Activated T-cell treated with anti-CD3 and anti-CD28 coated beads, Interleukin-2, amount 50 U/mL, for 24 hours (primary cell): ENCODE results near the gene MAP2K7.

Experiments used
- DNase-seq: peaks from one replicate; pipeline ENCODE4 v3.0.0-alpha.2; 2020
- H3K27ac Mint-ChIP-seq: 2 replicates; pipeline ENCODE4 v1.8.0; 2020; ENCODE audit warnings: mild to moderate bottlenecking, mixed read lengths
- H3K27me3 Mint-ChIP-seq: 2 replicates; pipeline ENCODE4 v1.8.0; 2020; ENCODE audit warnings: mixed read lengths
- H3K36me3 Mint-ChIP-seq: 2 replicates; pipeline ENCODE4 v1.8.0; 2020; ENCODE audit warnings: low read depth, mixed read lengths
- H3K4me1 Mint-ChIP-seq: 2 replicates; pipeline ENCODE4 v1.8.0; 2020; ENCODE audit warnings: low read depth, mixed read lengths
- H3K4me3 Mint-ChIP-seq: 2 replicates; pipeline ENCODE4 v1.8.0; 2020; ENCODE audit warnings: mild to moderate bottlenecking, moderate library complexity, mixed read lengths
- H3K9me3 Mint-ChIP-seq: 2 replicates; pipeline ENCODE4 v1.8.0; 2020; ENCODE audit warnings: mixed read lengths

Gene MAP2K7

GRCh38 chr19:7872306-7873204 is 31.1 kb upstream of the MAP2K7 start:
- Mint-ChIP-seq H3K27me3 (peaks cover 42% of the 10 kb centered on the region), H3K27ac (no peak overlapping the region), H3K4me1 (peaks cover 34% of the 10 kb centered on the region), H3K4me3 (peak overlapping the region; percentile 23), H3K36me3 (no peaks in the 10 kb centered on the region), H3K9me3 (no peaks in the 10 kb centered on the region)
- DNase-seq = no peak

- Mint-ChIP-seq H3K4me1 (peaks cover 31% of the 10 kb centered on the region), H3K27ac (no peak overlapping the region), H3K27me3 (peaks cover 41% of the 10 kb centered on the region), H3K36me3 (no peaks in the 10 kb centered on the region), H3K9me3 (no peaks in the 10 kb centered on the region), H3K4me3 (peak overlapping the region; percentile 61)
- DNase-seq = no peak
Observed at GRCh38 chr19:7873304-7874075, 30.2 kb upstream of the MAP2K7 start.

DNA sequence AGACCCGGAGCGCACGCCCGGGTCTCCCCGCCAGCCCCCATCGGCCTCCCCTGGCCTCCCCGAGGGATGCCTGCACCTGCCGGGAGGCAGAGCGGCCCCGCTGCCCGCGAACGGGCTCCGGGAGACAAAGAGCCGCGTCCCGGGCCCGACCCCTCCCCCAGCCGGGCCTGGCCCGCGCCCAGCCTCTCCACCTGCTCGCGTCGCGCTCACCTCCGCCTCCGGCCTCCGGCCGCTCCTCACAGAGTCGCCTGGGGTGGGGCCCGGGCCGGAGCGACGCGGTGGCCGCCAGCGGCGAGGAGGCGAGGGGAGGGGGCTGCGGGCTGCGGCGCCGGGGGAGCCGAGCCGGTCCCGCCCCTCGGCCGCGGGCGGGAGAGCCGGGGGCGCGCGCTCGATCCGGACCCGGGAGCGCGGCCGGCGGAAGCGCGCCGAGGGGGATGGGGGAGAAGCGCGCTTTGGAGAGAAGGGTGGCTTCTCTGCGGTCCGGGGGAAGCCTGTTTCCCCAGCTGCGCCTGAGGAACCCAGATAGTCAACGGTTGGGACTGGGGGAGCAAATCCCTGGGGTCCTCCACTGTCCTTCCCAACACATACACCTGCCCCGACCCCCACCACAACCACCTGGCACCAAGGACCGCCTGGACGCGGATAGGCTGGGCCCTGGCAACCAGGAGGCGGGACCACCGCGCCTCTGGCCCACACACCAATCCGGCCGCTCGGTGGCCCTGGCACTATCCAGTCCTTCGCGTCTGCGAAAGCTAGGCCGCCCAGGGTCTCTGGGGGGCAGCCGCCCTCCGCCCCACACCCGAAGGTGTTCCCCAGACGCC is 29.4 kb upstream of the MAP2K7 start, which contains the start of gene PRR36:
PRR36 (minus strand) TSS at position 315 of the 821 bp plus-strand sequence. CDS start 701 bp downstream, outside the sequence.
- Mint-ChIP-seq H3K4me1 (peaks cover 26% of the 10 kb centered on the region), H3K27ac (no peak within 1 kb of the TSS), H3K27me3 (peaks cover 41% of the 10 kb centered on the region), H3K9me3 (no peaks in the 10 kb centered on the region), H3K36me3 (no peaks in the 10 kb centered on the region), H3K4me3 (peak within 1 kb of the TSS; percentile 61)
- DNase-seq = peak; percentile 57

- Mint-ChIP-seq H3K4me1 (peaks cover 25% of the 10 kb centered on the region), H3K36me3 (no peaks in the 10 kb centered on the region), H3K9me3 (no peaks in the 10 kb centered on the region), H3K4me3 (peak overlapping the region; percentile 35), H3K27ac (no peak overlapping the region), H3K27me3 (peaks cover 41% of the 10 kb centered on the region)
- no peak for DNase-seq
Observed at GRCh38 chr19:7874897-7875273, 28.8 kb upstream of the MAP2K7 start.

DNA sequence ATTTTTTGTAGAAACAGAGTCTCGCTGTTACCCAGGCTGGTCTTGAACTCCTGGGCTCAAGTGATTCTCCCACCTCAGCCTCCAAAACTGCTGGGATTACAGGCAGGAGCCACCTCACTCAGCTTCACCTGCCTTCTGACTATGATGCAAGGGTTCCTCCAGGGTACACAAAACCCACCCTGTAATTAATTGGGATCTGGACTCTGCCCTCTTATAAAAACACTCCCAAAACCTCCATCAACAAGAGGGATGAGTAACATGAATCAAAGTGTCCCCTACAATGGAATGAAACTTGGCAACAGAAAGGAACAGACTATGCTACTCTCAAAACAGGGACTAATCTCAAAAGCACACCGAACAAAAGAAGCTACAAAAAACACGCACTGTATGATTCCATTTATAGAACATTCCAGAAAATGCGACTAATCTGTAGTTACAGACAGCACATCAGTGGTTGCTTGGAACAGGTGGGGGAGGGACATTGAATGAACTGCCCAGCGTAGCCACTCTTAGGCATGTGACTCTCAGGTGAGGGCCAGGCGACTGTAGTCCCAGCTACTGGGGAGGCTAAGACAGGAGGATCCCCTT is 26.3 kb upstream of the MAP2K7 start:
- Mint-ChIP-seq H3K36me3 (no peaks in the 10 kb centered on the region), H3K27ac (no peak overlapping the region), H3K27me3 (peaks cover 28% of the 10 kb centered on the region), H3K4me1 (peaks cover 10% of the 10 kb centered on the region), H3K9me3 (no peaks in the 10 kb centered on the region), H3K4me3 (no peak overlapping the region)
- DNase-seq = no peak

DNA sequence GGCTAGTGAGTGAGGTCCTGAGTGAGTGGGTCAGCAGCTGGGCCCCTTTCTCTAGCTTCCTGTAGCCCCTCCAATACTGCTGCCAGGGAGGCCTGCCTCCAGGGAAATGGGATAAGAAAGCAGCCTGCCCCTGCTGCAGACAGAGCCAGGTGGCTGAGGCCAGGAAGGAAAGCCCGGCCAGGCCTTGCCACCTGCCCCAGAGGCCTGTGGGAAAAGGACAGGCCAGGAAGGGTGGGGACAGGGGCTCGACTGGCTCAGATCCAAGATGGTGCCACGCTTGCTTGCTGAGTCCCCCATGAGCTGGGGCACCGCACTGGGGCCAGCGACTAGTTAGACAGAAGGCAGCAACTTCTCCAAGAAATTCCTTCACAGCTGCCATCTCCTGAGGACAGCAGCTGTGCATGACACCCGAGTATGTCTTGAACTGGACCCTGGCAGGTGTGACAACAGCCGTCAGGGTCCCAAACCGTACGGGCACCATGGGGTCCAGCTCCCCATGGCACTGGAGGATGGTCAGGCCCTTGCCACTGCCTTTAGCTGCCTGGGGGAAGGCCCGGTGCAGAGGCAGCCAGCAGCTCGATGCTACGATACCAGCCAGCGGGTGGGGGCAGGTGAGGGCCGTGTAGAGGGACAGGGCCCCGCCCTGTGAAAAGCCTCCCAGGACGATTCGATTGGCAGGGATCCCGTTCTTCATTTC is 24.4 kb upstream of the MAP2K7 start:
- Mint-ChIP-seq H3K27ac (no peak overlapping the region), H3K4me3 (no peak overlapping the region), H3K27me3 (peaks cover 17% of the 10 kb centered on the region), H3K9me3 (no peaks in the 10 kb centered on the region), H3K36me3 (no peaks in the 10 kb centered on the region), H3K4me1 (peaks cover 4% of the 10 kb centered on the region)
- no peak for DNase-seq

DNA sequence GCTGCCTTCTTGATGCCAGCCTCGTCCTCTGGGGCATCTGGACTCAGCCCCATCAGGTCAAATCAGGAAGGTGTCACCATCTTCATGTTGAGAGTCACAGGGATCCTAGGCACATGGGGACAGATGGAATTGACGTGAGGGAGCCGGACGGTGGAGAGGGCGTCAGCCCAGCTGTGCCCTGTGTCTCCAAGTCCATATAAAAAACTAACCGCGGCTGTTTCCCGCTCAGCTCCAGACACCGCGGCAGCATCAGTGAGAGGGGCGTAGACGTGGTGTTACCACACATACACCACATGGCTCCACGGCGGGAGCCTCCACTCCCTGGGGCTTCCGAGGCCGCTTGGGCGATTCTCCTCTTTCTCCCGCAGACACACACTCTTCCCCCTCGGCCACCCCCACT is 23.8 kb upstream of the MAP2K7 start:
- Mint-ChIP-seq H3K36me3 (no peaks in the 10 kb centered on the region), H3K27ac (no peak overlapping the region), H3K27me3 (peaks cover 13% of the 10 kb centered on the region), H3K4me3 (no peak overlapping the region), H3K4me1 (peaks cover under 1% of the 10 kb centered on the region), H3K9me3 (no peaks in the 10 kb centered on the region)
- DNase-seq = no peak

DNA sequence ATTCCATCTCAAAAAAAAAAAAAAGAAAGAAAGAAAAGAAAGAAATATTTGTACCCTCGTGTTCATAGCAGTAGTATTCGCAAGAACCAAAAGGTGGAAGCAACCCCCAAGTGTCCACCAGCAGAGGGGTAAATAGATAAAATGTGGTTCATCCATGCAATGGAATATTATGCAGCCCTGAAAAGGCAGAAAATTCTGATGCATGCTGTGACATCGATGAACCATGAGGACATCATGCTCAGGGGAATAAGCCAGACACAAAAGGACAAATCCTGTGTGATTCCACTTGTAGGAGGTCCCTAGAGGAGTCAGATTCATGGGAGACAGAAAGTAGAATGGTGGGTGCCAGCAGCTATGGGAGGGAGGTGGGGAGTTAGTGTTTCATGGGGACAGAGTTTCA is 21.8 kb upstream of the MAP2K7 start:
- no peaks in the 10 kb centered on the region for H3K4me1 Mint-ChIP-seq
- no peaks in the 10 kb centered on the region for H3K9me3 Mint-ChIP-seq
- H3K4me3 Mint-ChIP-seq = no peak overlapping the region
- DNase-seq = no peak
- H3K27ac Mint-ChIP-seq = no peak overlapping the region
- H3K27me3 Mint-ChIP-seq = peaks cover 3% of the 10 kb centered on the region
- H3K36me3 Mint-ChIP-seq = no peaks in the 10 kb centered on the region

GRCh38 chr19:7883105-7883504 is 20.6 kb upstream of the MAP2K7 start:
- no peaks in the 10 kb centered on the region for H3K4me1 Mint-ChIP-seq
- DNase-seq = no peak
- H3K36me3 Mint-ChIP-seq = no peaks in the 10 kb centered on the region
- H3K27me3 Mint-ChIP-seq = peaks cover 6% of the 10 kb centered on the region
- no peak overlapping the region for H3K27ac Mint-ChIP-seq
- H3K4me3 Mint-ChIP-seq = no peak overlapping the region
- H3K9me3 Mint-ChIP-seq = no peaks in the 10 kb centered on the region

GRCh38 chr19:7883796-7884570 is 19.7 kb upstream of the MAP2K7 start:
- Mint-ChIP-seq H3K27ac (no peak overlapping the region), H3K9me3 (no peaks in the 10 kb centered on the region), H3K27me3 (peaks cover 10% of the 10 kb centered on the region), H3K4me3 (no peak overlapping the region), H3K4me1 (peaks cover 2% of the 10 kb centered on the region), H3K36me3 (no peaks in the 10 kb centered on the region)
- no peak for DNase-seq

DNA sequence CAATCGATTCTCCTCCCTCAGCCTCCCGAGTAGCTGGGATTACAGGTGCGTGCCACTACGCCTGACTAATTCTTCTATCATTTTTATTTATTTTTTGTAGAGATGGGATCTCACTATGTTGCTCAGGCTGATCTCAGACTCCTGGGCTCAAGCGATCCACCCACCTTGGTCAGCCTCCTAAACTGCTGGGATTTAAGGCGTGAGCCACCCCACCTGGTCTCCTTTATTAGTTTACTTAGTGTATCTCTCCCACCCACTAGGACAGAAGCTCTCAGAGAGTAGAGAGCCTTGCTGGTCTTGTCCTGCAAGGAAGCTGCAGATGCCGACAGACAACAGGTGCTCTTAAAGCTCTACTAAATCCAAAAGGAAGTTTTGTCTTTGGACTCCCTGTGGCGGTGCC is 17.9 kb upstream of the MAP2K7 start:
- Mint-ChIP-seq H3K4me3 (no peak overlapping the region), H3K27me3 (peaks cover 23% of the 10 kb centered on the region), H3K36me3 (no peaks in the 10 kb centered on the region), H3K9me3 (no peaks in the 10 kb centered on the region), H3K27ac (no peak overlapping the region), H3K4me1 (peaks cover 2% of the 10 kb centered on the region)
- no peak for DNase-seq

DNA sequence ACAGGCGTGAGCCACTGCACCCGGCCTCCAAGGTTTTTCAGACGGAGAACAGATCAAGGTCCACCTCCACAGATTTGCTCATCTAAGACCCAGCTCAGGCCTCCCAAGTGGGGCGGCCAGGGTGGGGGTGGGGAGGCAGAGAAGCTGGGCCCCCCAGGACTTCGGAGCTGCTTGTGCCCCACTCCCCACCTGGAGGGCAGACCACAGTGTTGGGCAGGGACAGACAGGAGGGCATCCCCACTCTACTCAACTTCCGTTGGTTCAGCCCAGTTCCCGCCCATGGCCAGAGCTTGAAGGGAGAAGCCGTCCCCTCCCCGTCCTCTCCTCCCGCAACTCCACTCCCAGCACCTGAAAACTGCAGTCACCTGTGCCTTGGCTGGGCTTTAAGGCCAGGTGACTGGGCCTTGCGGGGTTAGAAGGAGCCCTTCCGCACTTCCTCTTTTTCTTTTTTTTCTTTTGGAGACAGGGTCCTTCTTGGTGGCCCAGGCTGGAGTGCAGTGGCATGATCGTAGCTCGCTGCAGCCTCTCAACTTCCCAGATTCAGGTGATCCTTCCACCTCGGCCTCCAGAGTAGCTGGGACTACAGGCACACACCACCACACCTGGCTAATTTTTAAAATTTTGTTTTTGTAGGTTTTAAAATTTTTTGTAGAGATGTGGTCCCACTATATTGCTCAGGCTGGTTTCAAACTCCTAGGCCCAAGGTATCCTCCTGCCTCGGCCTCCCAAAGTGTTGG is 16.1 kb upstream of the MAP2K7 start:
- DNase-seq = no peak
- H3K27ac Mint-ChIP-seq = no peak overlapping the region
- H3K4me3 Mint-ChIP-seq = no peak overlapping the region
- H3K9me3 Mint-ChIP-seq = no peaks in the 10 kb centered on the region
- peaks cover 30% of the 10 kb centered on the region for H3K27me3 Mint-ChIP-seq
- H3K4me1 Mint-ChIP-seq = peaks cover 2% of the 10 kb centered on the region
- H3K36me3 Mint-ChIP-seq = no peaks in the 10 kb centered on the region
